Right renal pelvis (tissue), 4 donors: ENCODE data around the gene C22orf39. TPM values are rescaled to one million over a fixed set of nuclear protein-coding genes. Genes with fewer than 3 reads are reported as not detected.
"Not testable (repeated sequence)": the region's sequence is repeated elsewhere in the genome, so short reads cannot be mapped to it uniquely, and the experiment has no call there.

Source experiments
- DNase-seq, 4 donors: peaks; one replicate each; pipeline ENCODE4 v3.0.0-alpha.2; 2013; ENCODE audit warnings: low read depth in 4 of 4, low spot score in 3 of 4, missing footprints in 1 of 4
- polyA plus RNA-seq, 4 donors: library from polyadenylated mRNA; unstranded; fragments of 120-200 nt; gene quantifications; one replicate each; pipeline ENCODE4 v1.2.1, GENCODE V29; 2013; ENCODE audit not compliant: insufficient read length in 4 of 4

The C22orf39 gene
- polyA plus RNA-seq, 4 donors = 42.9 to 47.0 (median 44.3) TPM

GRCh38 chr22:19455585-19456370 lies 8.3 kb upstream of the C22orf39 start:
- no peak for DNase-seq

- DNase-seq = no peak
Measured at GRCh38 chr22:19455033-19455432, 7.5 kb upstream of the C22orf39 start.

GRCh38 chr22:19454156-19454555 lies 6.6 kb upstream of the C22orf39 start:
- no peak for DNase-seq

GRCh38 chr22:19453718-19454117 lies 6.2 kb upstream of the C22orf39 start:
- DNase-seq = no peak

GRCh38 chr22:19451570-19451969 lies 4.1 kb upstream of the C22orf39 start:
- DNase-seq = no peak

- no peak for DNase-seq
Measured at GRCh38 chr22:19450363-19451175, 3.1 kb upstream of the C22orf39 start.

- DNase-seq = no peak
Measured at GRCh38 chr22:19449422-19449767, 1.9 kb upstream of the C22orf39 start.

GRCh38 chr22:19448739-19449421 lies 1.4 kb upstream of the C22orf39 start:
- no peak for DNase-seq

GRCh38 chr22:19448076-19448607 lies 631 bp upstream of the C22orf39 start:
- DNase-seq = peak in 3 of 4 donors; percentile 28 to 52 (median 33)

GRCh38 chr22:19446603-19447329 lies 745 bp downstream of the C22orf39 start:
- DNase-seq = no peak

GRCh38 chr22:19445279-19445982 lies 2.1 kb downstream of the C22orf39 start:
- DNase-seq = not testable (repeated sequence)

- DNase-seq = no peak
Measured at GRCh38 chr22:19443544-19444211, 3.8 kb downstream of the C22orf39 start.

GRCh38 chr22:19442166-19442565 lies 5.3 kb downstream of the C22orf39 start:
- no peak for DNase-seq

- no peak for DNase-seq
Measured at GRCh38 chr22:19440411-19441195, 6.9 kb downstream of the C22orf39 start.

- DNase-seq = no peak
Measured at GRCh38 chr22:19438298-19438697, 9.2 kb downstream of the C22orf39 start.

GRCh38 chr22:19436444-19437161 lies 10.9 kb downstream of the C22orf39 start:
- not testable (repeated sequence) for DNase-seq

- DNase-seq = no peak
Measured at GRCh38 chr22:19434829-19435580, 12.5 kb downstream of the C22orf39 start.
